Loucy (cell line): ENCODE data around the gene TBC1D1.

Source experiments
- H2AFZ ChIP-seq: fragments of 200-600 bp; sonication (generic); 2 replicates; pipeline ENCODE4 v1.6.0; 2016; ENCODE audit warnings: antibody characterized with exemption, mild to moderate bottlenecking, low read length, moderate library complexity
- H3F3A ChIP-seq: fragments of 200-600 bp; 2 replicates; pipeline ENCODE4 v1.6.0; 2016; ENCODE audit warnings: antibody characterized with exemption, low read depth, mild to moderate bottlenecking
- H3K27me3 ChIP-seq: fragments of 200-600 bp; sonication (generic); 2 replicates; pipeline ENCODE4 v1.6.1; 2014; ENCODE audit warnings: low read length, mild to moderate bottlenecking; ENCODE audit not compliant: insufficient read depth, poor library complexity, severe bottlenecking
- H3K36me3 ChIP-seq: fragments of 200-600 bp; sonication (generic); 2 replicates; pipeline ENCODE4 v1.6.1; 2016; ENCODE audit warnings: low read length; ENCODE audit not compliant: insufficient read depth
- H3K4me1 ChIP-seq: fragments of 200-600 bp; sonication (generic); 2 replicates; pipeline ENCODE4 v1.5.1; 2014; ENCODE audit warnings: low read length, mild to moderate bottlenecking; ENCODE audit not compliant: insufficient read depth, poor library complexity, severe bottlenecking
- H3K4me2 ChIP-seq: fragments of 200-600 bp; sonication (generic); 2 replicates; pipeline ENCODE4 v1.6.0; 2014; ENCODE audit warnings: antibody characterized with exemption, low read length, low read depth, mild to moderate bottlenecking; ENCODE audit not compliant: poor library complexity, severe bottlenecking
- H3K4me3 ChIP-seq: fragments of 200-600 bp; sonication (generic); 2 replicates; pipeline ENCODE4 v1.5.1; 2014; ENCODE audit warnings: low read length, mild to moderate bottlenecking, mixed read lengths; ENCODE audit not compliant: poor library complexity, severe bottlenecking
- H3K79me2 ChIP-seq: fragments of 200-600 bp; sonication (generic); 2 replicates; pipeline ENCODE4 v1.6.1; 2014; ENCODE audit warnings: low read length; ENCODE audit not compliant: insufficient read depth
- H3K9ac ChIP-seq: fragments of 200-600 bp; sonication (generic); 2 replicates; pipeline ENCODE4 v1.6.0; 2014; ENCODE audit warnings: mild to moderate bottlenecking, low read depth, low read length, moderate library complexity; ENCODE audit not compliant: poor library complexity, severe bottlenecking
- H3K9me2 ChIP-seq: fragments of 200-600 bp; sonication (generic); replicated peaks from 2 replicates; pipeline ENCODE4 v1.6.1; 2016; ENCODE audit warnings: low read depth, low read length, mixed read lengths
- H3K9me3 ChIP-seq: fragments of 200-600 bp; sonication (generic); 2 replicates; pipeline ENCODE4 v1.6.1; 2014; ENCODE audit warnings: mild to moderate bottlenecking, antibody characterized with exemption, low read length, low read depth; ENCODE audit not compliant: insufficient read depth
- H4K20me1 ChIP-seq: fragments of 200-600 bp; sonication (generic); 2 replicates; pipeline ENCODE4 v1.6.0; 2014; ENCODE audit warnings: antibody characterized with exemption, low read length, mild to moderate bottlenecking; ENCODE audit not compliant: insufficient read depth, poor library complexity, severe bottlenecking
- EZH2phosphoT487 ChIP-seq: fragments of 200-600 bp; IDR thresholded peaks from 2 replicates; pipeline ENCODE4 v1.6.1; 2018; ENCODE audit warnings: antibody characterized with exemption, mild to moderate bottlenecking, moderate library complexity, borderline replicate concordance
- TF ChIP-seq, protein P1 (sequence below): fragments of 200-600 bp; sonication (generic); conservative IDR thresholded peaks from 2 replicates; pipeline ENCODE4 v1.5.1; 2014; ENCODE audit warnings: mild to moderate bottlenecking, antibody characterized with exemption, low read length

The TBC1D1 gene

DNA sequence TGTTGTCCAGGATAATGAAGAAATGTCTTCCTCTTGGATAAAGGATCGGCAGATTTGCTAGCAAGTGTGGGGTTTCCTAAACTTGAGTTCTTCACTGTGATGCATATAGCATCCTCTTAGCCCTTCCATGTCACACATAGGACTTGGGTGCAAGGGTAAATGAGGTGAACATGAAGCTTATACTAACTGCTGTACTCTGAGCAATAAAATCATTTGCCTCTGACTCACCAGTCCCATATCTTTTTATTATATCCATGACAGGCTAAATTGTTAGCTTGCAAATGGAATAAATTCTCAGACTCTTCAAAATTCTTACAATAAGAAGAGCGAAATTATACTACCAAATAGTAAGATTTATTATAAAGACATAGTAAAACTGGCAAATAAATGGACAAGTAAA lies 14.7 kb upstream of the TBC1D1 start:
- H3K9me3 ChIP-seq = no peaks in the 10 kb centered on the region

DNA sequence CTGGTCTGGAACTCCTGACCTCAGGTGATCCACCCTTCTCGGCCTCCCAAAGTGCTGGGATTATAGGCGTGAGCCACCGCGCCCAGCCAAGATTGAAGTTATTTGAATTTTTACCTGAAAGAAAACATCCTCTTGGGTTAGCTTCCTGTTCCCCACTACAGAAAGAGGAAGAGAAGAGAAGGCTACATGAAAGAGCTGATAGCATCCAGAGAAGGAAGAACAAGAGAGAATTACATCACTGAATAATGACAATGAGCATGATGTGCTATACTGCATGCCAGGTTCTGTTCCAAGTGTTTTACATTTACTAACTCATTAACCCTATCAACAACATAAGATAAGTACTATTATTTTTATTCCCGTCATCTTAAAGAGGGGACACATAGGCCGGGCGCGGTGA lies 11.5 kb upstream of the TBC1D1 start:
- H2AFZ ChIP-seq = no peak overlapping the region

More for the DNA sequence above, 14.7 kb upstream of the TBC1D1 start:
- Histone ChIP-seq H3F3A (no peaks in the 10 kb centered on the region), H3K4me2 (no peak overlapping the region), H3K36me3 (no peaks in the 10 kb centered on the region), H3K9me2 (no peaks in the 10 kb centered on the region), H3K27me3 (no peaks in the 10 kb centered on the region), H2AFZ (no peak overlapping the region), H3K4me3 (no peak overlapping the region), H4K20me1 (no peaks in the 10 kb centered on the region), H3K79me2 (no peaks in the 10 kb centered on the region), H3K9ac (no peak overlapping the region), H3K4me1 (peaks cover 9% of the 10 kb centered on the region)
- TF ChIP-seq, protein P1, sequence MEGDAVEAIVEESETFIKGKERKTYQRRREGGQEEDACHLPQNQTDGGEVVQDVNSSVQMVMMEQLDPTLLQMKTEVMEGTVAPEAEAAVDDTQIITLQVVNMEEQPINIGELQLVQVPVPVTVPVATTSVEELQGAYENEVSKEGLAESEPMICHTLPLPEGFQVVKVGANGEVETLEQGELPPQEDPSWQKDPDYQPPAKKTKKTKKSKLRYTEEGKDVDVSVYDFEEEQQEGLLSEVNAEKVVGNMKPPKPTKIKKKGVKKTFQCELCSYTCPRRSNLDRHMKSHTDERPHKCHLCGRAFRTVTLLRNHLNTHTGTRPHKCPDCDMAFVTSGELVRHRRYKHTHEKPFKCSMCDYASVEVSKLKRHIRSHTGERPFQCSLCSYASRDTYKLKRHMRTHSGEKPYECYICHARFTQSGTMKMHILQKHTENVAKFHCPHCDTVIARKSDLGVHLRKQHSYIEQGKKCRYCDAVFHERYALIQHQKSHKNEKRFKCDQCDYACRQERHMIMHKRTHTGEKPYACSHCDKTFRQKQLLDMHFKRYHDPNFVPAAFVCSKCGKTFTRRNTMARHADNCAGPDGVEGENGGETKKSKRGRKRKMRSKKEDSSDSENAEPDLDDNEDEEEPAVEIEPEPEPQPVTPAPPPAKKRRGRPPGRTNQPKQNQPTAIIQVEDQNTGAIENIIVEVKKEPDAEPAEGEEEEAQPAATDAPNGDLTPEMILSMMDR = no peak
- no peak for TF ChIP-seq EZH2phosphoT487

DNA sequence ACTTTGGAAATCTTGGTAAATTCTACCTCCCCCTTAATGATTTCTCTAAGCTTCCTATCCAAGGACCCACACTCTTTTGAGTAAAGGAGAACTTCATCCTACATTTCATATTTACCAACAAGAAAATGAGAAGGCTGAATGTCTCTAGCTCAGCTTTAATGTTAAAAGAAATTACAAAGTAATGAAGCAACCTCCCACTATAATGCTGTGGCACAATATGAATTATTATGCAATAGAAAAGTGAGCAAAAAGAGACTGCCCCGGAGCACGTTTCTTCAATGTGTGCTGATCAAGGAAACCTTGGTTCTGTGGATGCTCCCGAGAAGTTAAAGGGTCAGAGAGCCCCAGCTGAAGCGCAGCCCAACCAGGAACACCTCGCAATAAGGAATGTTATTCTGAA lies 9.1 kb upstream of the TBC1D1 start:
- Histone ChIP-seq H3F3A (no peaks in the 10 kb centered on the region), H3K9me2 (no peaks in the 10 kb centered on the region), H3K27me3 (no peaks in the 10 kb centered on the region), H3K4me3 (no peak overlapping the region), H3K9me3 (no peaks in the 10 kb centered on the region), H3K9ac (no peak overlapping the region), H3K4me2 (no peak overlapping the region), H2AFZ (no peak overlapping the region), H3K79me2 (no peaks in the 10 kb centered on the region), H3K4me1 (peaks cover 8% of the 10 kb centered on the region), H4K20me1 (no peaks in the 10 kb centered on the region), H3K36me3 (no peaks in the 10 kb centered on the region)
- no peak for TF ChIP-seq EZH2phosphoT487
- TF ChIP-seq, protein P1 = no peak

More for the DNA sequence above, 11.5 kb upstream of the TBC1D1 start:
- Histone ChIP-seq H3K4me1 (no peaks in the 10 kb centered on the region), H3K36me3 (no peaks in the 10 kb centered on the region), H3K9me3 (no peaks in the 10 kb centered on the region), H4K20me1 (no peaks in the 10 kb centered on the region), H3K4me2 (no peak overlapping the region), H3K4me3 (no peak overlapping the region), H3K9me2 (no peaks in the 10 kb centered on the region), H3K9ac (no peak overlapping the region), H3K79me2 (no peaks in the 10 kb centered on the region), H3F3A (no peaks in the 10 kb centered on the region), H3K27me3 (no peaks in the 10 kb centered on the region)
- TF ChIP-seq, protein P1 = no peak
- TF ChIP-seq EZH2phosphoT487 = no peak
